Measurements from ENCODE around the gene INCA1.

The INCA1 gene

DNA sequence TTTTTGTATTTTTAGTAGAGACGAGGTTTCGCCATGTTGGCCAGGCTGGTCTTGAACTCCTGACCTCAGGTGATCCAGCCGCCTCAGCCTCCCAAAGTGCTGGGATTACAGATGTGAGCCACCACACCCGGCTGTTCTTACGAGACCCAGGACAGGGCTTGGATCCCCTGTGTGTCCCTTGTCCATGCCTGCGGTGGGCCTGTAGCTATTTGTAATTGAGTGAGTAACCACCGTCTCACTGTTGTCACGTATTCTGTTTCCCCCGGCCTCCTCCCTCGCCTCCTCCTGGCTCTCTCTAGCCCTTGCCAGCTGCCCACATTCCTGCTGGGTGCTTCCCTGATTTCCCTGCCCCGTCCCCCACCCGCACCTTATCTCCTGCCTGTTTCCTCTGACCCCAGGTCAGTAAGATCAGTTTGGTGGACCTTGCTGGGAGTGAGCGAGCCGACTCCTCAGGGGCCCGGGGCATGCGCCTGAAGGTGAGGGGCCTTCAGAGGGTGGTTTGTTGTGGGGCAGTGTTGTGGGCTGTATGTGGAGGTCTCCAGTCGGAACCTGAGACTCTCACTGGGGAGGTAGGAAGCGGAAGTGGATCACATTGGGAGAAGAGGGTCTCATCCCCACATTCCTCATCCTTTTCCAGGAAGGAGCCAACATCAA is 6.0 kb upstream of the INCA1 start:
- DNase-seq (ENCODE audit: low read depth): no peak

- DNase-seq (ENCODE audit: low read depth): no peak
Measured at GRCh38 chr17:5002121-5002788, 4.9 kb upstream of the INCA1 start.

GRCh38 chr17:5000237-5000639 is 2.9 kb upstream of the INCA1 start:
- no peak for DNase-seq (ENCODE audit: low read depth)

GRCh38 chr17:4999430-5000093 is 2.2 kb upstream of the INCA1 start:
- DNase-seq (ENCODE audit: low read depth): no peak

DNA sequence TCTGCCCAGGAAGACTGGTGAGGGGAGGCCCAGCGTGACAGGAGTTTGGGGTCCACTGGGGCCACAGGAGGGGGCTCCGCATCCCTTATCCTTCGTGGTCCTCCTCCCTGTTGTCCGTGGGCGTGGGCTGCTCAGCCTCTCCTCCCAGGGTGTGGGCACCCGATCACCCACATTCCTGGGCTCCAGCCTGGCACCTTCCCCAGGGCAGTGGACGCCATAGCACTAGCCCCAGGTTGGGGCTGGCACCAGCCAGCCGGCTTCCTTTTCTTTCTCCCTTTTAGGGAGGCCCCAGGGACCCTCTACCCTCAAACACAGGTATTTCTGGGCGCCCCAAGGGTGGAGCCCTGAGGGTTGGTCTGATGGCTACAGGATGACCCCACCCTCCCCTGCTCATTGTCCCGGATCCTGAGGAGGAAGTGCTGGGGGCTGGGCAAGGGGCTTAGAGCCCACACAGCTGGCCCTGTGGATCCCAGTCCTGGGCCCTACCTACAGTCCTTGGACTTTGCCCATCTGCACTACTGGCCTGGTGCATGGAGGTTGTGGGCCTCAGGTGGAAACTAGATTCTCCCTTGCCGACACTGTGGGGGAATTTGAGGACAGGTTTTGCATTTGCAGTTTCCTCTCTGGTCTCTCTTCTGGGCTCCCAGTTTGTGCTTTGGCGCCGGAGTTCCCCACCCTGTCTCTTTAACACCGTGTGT is 1.6 kb upstream of the INCA1 start:
- DNase-seq (ENCODE audit: low read depth): no peak

DNA sequence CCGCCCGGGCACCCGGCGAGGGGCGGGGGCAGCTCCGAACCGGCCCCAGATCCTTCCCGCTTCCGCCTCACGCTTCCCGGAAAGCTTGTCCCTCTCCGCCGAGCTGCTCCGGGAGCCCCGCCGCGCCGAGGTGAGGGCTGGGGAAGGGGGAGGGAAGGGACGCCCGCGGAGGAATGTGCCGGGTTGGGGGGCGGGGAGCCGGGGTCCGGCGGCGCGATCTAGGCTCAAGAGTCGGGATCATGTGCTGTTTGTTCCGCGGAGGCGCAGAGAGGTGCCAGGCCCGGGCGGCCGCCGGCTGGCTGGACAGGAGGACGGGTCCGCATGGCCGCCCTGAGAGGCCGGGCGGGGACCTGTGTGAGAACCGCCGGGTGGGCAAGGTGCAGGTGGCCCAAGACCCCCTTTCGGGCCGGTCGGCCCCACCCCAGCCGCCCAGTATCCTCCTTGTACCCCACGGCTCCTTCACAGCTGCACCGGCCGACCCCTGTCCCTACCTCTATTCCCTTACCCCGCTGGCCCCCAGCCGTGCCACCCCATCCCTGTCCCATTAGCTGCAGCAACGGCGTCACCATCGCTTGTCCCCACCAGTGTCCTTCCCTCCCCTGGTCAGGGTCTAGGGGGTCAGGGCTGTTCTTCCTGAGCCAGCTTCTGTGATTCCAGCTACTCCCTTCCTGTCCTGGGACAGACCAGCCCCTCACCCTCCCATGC is 857 bp upstream of the INCA1 start:
- no peak for DNase-seq (ENCODE audit: low read depth)

GRCh38 chr17:4994081-4994595 is 3.2 kb downstream of the INCA1 start:
- no peak for DNase-seq (ENCODE audit: low read depth)

DNA sequence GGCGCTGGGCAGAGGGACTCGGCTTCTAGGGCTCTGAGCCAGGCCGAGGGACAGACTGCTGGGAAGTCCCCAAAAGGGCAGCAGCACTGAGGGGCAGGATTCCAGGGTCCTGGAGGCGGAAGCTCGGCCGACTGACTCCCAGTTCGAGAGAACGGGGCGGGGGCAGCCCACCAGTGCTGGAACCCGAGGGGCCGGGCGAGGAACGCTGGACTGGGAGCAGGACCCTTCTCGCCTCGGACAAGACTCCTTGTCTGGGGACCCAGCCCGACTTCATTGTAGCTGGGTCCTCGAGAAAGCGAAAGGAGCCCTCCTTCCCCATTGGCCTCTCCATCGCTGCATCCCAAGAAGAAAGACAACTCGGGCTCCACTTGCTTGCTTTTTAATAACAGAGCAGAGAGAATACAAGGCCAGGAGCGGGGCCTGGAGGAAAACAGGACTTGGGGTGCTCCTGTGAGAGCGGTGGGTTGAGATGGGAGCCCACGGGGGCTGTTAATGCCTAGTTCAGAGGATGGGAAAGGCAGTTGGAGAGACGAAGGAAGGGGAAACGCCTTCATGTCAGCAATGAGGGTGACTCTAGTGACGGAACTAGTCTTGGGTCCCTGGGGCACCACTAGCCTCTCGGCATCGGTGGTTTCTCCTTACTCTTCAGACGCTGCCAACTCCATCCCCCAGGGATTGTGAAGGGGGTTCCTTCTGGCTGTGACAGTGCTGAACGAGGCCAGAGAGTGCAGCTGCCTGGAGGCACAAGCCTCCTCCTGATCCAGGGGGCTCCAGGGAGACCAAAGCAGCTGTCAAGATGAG is 9.4 kb downstream of the INCA1 start:
- no peak for DNase-seq (ENCODE audit: low read depth)

- DNase-seq (ENCODE audit: low read depth): no peak
Measured at GRCh38 chr17:4986951-4987766, 10.2 kb downstream of the INCA1 start, which contains the start of gene CAMTA2. CAMTA2 (minus strand) TSS chr17:4987675; CDS start chr17:4986222, 1,453 bp downstream.

- no peak for DNase-seq (ENCODE audit: low read depth)
Measured at GRCh38 chr17:4986403-4986802, 10.9 kb downstream of the INCA1 start.

DNA sequence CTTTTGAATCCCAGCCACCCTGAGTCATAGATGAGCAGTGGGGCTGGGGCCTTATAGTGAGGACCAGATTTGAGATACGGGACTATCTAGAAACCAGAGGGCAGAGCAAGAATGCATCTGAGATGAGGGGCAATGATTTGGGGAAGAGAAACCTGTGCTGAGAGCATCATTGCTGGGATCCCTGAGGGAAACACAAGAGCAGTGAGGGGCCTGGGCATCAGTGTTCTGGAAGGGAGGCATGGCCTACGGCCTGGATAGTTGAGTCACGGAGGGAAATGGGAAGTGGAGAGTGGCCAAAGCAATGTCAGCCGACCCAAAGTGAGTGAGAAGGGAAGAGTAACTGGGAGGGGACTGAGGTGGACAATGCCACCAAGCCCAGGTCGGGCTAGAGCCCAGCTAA is 15.0 kb downstream of the INCA1 start:
- no peak for DNase-seq (ENCODE audit: low read depth)

GRCh38 chr17:4980644-4981216 is 16.6 kb downstream of the INCA1 start:
- DNase-seq (ENCODE audit: low read depth): no peak

- DNase-seq (ENCODE audit: low read depth): no peak
Measured at GRCh38 chr17:4978726-4979125, 18.6 kb downstream of the INCA1 start.

DNA sequence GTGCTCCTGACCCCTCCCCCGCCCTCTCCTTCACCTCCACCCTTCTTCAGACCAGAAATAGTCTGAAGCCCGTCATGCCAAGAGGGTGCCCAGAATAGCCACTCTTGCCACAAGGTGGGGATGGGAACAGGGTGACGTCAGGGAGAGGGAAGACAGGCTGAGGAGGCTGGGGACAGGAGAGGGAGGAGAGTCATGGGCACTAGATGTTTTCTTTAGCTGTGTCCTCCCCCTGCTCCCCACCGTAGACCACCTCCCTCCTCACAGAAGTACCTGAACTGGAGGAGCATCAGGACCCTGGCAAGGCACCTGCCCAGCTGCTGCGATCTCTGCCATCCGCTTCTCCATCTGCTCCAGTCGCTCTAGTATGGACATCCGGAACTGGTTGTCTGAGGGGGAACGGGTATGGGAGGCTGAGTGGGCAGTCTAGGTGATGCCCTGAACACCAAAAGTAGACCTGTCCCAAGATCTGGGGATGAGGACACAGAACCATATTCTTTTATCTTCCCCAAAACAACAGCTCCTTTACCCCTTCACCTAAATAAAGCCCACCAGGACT is 23.1 kb downstream of the INCA1 start:
- DNase-seq (ENCODE audit: low read depth): no peak

DNA sequence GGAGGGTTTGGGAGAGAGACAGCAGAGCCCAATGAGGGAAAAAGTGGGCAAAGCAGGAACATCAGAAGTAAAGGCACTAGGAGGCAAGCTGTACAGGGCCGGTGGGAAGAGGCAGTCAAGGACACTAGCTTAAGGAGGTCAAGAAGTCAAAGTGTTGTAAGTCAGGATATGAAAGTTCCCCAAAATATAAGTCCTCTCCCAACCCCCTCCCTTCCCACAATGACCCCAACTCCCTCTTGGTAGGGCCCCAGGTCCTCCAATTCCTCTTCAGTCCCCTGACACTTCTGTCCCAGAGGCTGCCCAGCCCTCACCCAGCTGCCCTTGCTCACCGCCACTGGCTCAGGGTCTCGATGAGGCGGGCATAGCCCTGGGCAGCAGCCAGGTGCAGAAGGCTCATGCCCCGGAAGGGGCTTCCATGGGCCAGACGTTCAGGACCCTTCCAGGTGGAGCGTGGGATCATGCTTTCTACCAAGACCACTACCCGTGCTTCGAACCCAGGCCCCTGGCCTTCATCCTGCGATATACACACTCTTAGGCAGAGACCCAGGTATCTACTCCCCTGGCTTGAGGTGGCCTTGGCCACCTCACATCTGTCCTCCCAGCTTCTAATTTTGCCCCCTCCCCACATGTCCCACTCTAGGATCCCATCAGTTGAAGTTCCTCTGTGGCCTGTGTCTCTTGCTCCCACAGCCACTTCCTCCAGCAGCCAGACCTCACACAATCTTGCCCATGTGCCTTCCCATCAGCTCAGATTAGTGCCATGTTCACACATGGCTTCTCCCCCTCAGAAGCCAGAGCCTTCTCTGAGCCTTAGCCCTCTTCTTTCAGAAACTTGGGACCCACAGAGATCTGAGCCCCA is 23.8 kb downstream of the INCA1 start:
- DNase-seq (ENCODE audit: low read depth): no peak

DNA sequence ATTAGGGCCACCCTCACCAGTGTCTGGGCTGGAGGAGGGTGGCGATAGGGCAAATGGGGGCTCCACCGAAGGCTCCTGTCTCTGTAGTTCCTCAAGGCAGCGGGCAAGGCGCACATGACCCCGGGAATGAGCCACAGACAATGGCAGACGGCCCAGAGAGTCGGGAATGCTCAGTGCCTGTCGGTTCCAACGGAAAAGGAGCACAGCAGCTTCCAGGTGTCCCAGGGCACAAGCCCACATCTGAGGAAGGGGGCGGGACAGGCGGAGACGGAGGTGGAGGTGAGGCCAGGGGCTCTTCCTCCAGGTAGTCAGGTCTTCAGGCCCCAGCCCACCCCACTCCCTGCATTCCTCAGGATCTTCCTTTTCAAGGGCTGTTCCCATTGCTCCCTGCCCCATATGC is 24.6 kb downstream of the INCA1 start:
- no peak for DNase-seq (ENCODE audit: low read depth)

GRCh38 chr17:4972322-4972721 is 25.0 kb downstream of the INCA1 start:
- DNase-seq (ENCODE audit: low read depth): no peak

- no peak for DNase-seq (ENCODE audit: low read depth)
Measured at GRCh38 chr17:4971826-4972225, 25.5 kb downstream of the INCA1 start.

GRCh38 chr17:4970273-4970672 is 27.0 kb downstream of the INCA1 start:
- no peak for DNase-seq (ENCODE audit: low read depth)
